ENCODE results near the gene PURA. TPM values are rescaled to one million over a fixed set of nuclear protein-coding genes. Genes with fewer than 3 reads are reported as not detected.
A peak's percentile ranks its signal among the peaks of the same experiment; 100 is the strongest.

The PURA gene
- total and polyA plus RNA-seq, 2 donors, result 9.6 to 34.5 TPM

DNA sequence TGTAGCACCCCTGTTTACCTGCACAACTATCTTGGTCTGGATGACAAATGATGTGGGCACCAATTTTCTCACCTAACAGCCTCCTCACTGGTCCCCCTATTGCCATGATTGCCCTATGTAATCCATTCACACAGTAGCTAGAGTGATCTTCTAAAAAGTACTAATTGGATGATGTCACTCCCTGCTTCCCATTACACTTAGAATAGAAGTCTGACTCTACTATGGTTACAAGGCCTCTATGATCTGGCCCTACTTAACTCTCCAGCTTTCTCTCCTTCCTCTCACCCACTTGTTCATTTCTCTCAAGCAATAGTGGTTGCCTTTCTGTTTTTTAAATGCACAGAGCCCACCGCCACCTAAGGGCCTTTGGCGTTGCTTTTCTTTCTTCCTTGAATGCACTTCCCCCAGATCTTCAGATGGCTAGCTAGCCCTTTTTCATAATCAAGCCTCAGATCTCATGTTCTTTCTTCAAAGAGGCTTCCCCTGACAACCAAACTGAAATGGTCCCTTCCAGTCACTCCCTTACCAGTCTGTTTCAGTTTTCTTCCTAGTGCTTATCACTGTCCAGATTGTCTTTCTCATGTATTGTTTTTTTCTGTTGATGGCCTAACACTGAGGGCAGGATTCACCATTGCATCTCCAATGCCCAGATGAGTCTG is 20.5 kb downstream of the PURA start:
- 89% methylated on average over 2 of the region's 2 CpGs for WGBS
- no peak for DNase-seq (ENCODE audit: extremely low spot score)
- Histone ChIP-seq H3K4me1 (ENCODE audit: insufficient read depth) (no peaks in the 10 kb centered on the region), H3K36me3 (ENCODE audit: insufficient read depth) (no peaks in the 10 kb centered on the region), H3K4me3 (ENCODE audit: low read depth, low read length) (no peak overlapping the region), H3K27ac (ENCODE audit: low read depth) (no peak overlapping the region)

GRCh38 chr5:140135127-140135526 is 21.2 kb downstream of the PURA start:
- no peaks in the 10 kb centered on the region for H3K4me1 ChIP-seq (ENCODE audit: insufficient read depth)
- no peak for DNase-seq (ENCODE audit: extremely low spot score)
- H3K36me3 ChIP-seq (ENCODE audit: insufficient read depth), result no peaks in the 10 kb centered on the region
- H3K4me3 ChIP-seq (ENCODE audit: low read depth, low read length), result no peak overlapping the region
- H3K27ac ChIP-seq (ENCODE audit: low read depth), result no peak overlapping the region

DNA sequence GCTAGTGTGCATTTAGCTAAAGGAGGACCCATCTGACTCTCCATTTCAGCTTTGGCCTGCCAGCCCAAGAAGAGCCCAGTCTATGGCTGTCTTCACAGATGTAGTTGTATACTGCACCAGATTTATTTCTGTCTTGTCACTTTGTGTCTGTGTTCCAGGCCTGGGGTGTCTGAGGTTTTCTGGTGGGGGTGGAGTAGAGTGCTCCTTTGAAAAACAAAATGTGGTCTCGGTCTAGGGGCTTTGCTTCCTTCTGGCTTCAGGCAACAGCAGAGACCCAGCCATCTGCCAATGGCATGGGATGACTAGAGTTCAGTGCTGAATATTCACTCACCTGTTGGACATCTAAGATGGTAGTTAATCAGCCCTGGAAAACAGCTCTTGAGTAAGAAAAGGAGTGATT is 22.7 kb downstream of the PURA start:
- DNase-seq (ENCODE audit: extremely low spot score), result no peak
- H3K4me1 ChIP-seq (ENCODE audit: insufficient read depth), result peaks cover 2% of the 10 kb centered on the region

DNA sequence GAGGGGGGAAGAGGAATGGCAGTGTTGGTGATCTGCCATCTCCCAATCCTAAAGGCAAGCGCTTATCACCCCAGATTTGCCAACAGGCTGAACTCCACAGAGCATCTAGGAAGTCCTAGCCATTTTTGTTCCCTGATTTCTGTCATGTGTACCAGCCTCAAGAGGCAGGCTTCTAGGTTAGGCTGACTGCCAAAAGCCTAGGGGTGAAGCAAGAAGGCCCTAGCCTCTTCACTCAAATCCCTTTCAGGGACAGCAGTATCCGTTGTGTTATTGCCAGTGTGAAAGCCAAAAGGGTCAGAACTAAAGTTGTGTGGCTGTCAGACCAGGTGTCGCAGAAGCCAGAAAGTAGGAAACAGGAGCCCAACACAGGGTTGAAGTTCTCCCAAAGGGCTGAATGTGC is 26.5 kb downstream of the PURA start:
- DNase-seq (ENCODE audit: extremely low spot score), result no peak
- H3K36me3 ChIP-seq (ENCODE audit: insufficient read depth), result no peaks in the 10 kb centered on the region
- 87% methylated on average over 3 of the region's 3 CpGs for WGBS
- no peak overlapping the region for H3K4me3 ChIP-seq (ENCODE audit: low read depth, low read length)
- no peak overlapping the region for H3K27ac ChIP-seq (ENCODE audit: low read depth)
- peaks cover 2% of the 10 kb centered on the region for H3K4me1 ChIP-seq (ENCODE audit: insufficient read depth)

More for the DNA sequence above, 22.7 kb downstream of the PURA start:
- Histone ChIP-seq H3K4me3 (ENCODE audit: low read depth, low read length) (no peak overlapping the region), H3K36me3 (ENCODE audit: insufficient read depth) (no peaks in the 10 kb centered on the region), H3K27ac (ENCODE audit: low read depth) (no peak overlapping the region)
- 98% methylated on average over 1 of the region's 1 CpG for WGBS

DNA sequence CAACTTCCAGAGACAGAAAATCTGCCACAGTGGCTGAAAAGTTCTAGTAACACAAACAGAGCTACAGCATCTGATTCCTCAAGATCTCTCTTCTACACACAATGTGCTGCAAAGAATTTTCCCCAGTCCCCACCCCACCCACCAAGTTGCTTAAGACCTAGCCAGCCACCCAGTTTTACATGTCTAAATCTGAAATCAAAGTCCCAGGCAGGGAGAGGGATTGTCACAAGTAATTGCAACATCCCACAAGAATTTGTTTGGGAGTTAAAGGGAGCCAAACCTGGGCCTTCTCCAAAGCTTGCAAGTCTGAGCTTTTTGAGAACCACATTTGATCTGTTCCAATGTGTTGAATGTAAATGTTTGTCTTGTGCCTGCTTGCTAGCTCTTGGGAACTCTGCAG is 27.3 kb downstream of the PURA start:
- DNase-seq (ENCODE audit: extremely low spot score), result no peak
- Histone ChIP-seq H3K4me1 (ENCODE audit: insufficient read depth) (peaks cover 2% of the 10 kb centered on the region), H3K36me3 (ENCODE audit: insufficient read depth) (no peaks in the 10 kb centered on the region), H3K27ac (ENCODE audit: low read depth) (no peak overlapping the region), H3K4me3 (ENCODE audit: low read depth, low read length) (no peak overlapping the region)

DNA sequence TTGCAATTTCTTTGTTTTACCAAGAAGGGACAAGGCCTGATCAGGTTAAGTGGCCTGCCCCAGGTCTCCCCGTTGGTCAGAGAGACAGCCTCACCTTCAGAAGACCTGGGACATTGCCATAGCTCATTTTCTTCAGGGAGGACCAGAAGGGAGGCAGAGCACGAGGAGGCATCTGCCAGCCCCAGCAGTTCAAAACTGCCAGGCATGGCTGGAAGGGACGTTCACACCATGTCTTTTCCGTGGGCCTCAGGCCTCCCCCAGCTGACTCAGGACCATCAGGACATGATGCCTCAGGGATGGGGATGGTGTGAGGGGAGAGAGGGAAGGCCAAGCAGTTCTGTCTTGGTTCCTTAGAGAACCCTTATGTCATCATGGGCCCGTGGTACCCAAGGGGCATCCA is 28.3 kb downstream of the PURA start:
- no peak overlapping the region for H3K27ac ChIP-seq (ENCODE audit: low read depth)
- DNase-seq (ENCODE audit: extremely low spot score), result no peak
- H3K4me1 ChIP-seq (ENCODE audit: insufficient read depth), result peaks cover 2% of the 10 kb centered on the region
- 82% methylated on average over 5 of the region's 5 CpGs for WGBS
- H3K4me3 ChIP-seq (ENCODE audit: low read depth, low read length), result no peak overlapping the region
- H3K36me3 ChIP-seq (ENCODE audit: insufficient read depth), result no peaks in the 10 kb centered on the region

DNA sequence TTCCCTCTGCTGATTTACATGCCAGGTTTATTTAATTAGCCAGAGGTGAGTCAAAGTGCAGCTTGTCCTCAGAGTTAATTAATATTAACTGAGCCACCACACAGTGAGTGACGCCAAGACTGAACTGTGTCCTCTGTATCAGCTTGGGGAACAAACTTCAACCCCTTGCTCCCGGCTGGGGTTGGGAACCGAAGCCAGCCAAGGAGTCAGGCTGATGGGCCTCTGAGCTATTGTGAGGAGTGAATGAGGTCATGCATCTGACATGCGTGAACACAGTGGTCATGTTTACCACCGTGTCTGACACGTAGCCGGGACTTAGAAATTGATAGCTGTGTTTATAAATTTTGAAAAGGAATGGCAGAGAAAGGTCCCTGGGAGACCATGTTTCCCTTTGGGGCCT is 28.9 kb downstream of the PURA start:
- peaks cover 2% of the 10 kb centered on the region for H3K4me1 ChIP-seq (ENCODE audit: insufficient read depth)
- H3K4me3 ChIP-seq (ENCODE audit: low read depth, low read length), result no peak overlapping the region
- no peak overlapping the region for H3K27ac ChIP-seq (ENCODE audit: low read depth)
- DNase-seq (ENCODE audit: extremely low spot score), result no peak
- H3K36me3 ChIP-seq (ENCODE audit: insufficient read depth), result no peaks in the 10 kb centered on the region
- 91% methylated on average over 7 of the region's 7 CpGs for WGBS

GRCh38 chr5:140143521-140144258 is 29.8 kb downstream of the PURA start:
- no peak overlapping the region for H3K4me3 ChIP-seq (ENCODE audit: low read depth, low read length)
- H3K4me1 ChIP-seq (ENCODE audit: insufficient read depth), result peaks cover 2% of the 10 kb centered on the region
- DNase-seq (ENCODE audit: extremely low spot score), result no peak
- H3K27ac ChIP-seq (ENCODE audit: low read depth), result no peak overlapping the region
- WGBS, result 93% methylated on average over 3 of the region's 3 CpGs
- H3K36me3 ChIP-seq (ENCODE audit: insufficient read depth), result no peaks in the 10 kb centered on the region

DNA sequence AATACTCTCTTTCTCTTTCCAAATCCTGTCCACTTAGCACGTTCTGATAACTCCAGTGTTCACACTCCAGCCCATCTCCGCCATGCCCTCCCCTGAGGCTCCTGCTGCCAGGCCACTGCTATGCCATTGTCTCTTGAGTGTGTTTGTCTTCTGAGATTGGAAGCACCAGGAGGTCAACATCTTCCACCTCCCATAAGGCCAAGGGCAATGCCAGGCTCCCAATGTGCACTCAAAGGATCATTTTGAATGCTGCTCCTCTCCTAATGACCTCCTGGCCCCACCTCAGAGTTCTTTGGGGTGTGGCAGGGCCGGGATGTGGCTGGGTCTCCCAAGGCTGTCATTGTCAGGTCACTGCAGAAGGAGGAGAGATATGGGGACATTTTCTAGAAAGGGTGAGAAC is 31.3 kb downstream of the PURA start:
- Histone ChIP-seq H3K4me3 (ENCODE audit: low read depth, low read length) (no peak overlapping the region), H3K36me3 (ENCODE audit: insufficient read depth) (no peaks in the 10 kb centered on the region), H3K27ac (ENCODE audit: low read depth) (no peak overlapping the region), H3K4me1 (ENCODE audit: insufficient read depth) (peaks cover 2% of the 10 kb centered on the region)
- 81% methylated on average over 3 of the region's 3 CpGs for WGBS
- DNase-seq (ENCODE audit: extremely low spot score), result no peak

- no peak for DNase-seq (ENCODE audit: extremely low spot score)
- H3K27ac ChIP-seq (ENCODE audit: low read depth), result no peak overlapping the region
- peaks cover 2% of the 10 kb centered on the region for H3K4me1 ChIP-seq (ENCODE audit: insufficient read depth)
- H3K36me3 ChIP-seq (ENCODE audit: insufficient read depth), result no peaks in the 10 kb centered on the region
- 7% methylated on average over 64 of the region's 64 CpGs for WGBS
- peak overlapping the region; percentile 29 for H3K4me3 ChIP-seq (ENCODE audit: low read depth, low read length)
Measured at GRCh38 chr5:140145818-140146522, 32.1 kb downstream of the PURA start.

DNA sequence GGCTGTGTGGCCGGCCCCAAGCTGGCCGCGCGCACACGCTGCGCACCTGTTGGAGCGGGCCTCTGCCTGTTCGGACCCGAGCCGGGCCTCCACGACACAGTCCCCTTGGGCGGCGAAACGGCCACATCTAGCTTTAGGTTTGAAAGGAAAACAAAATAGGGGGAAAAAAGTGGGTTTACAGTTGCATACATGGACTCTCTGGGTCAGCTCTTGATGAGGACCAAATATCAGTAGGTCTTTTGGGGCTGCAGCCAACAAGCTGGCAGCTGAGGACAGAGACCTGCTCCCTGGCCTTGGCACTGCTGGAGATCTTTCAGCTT is 32.6 kb downstream of the PURA start:
- no peak overlapping the region for H3K27ac ChIP-seq (ENCODE audit: low read depth)

DNA sequence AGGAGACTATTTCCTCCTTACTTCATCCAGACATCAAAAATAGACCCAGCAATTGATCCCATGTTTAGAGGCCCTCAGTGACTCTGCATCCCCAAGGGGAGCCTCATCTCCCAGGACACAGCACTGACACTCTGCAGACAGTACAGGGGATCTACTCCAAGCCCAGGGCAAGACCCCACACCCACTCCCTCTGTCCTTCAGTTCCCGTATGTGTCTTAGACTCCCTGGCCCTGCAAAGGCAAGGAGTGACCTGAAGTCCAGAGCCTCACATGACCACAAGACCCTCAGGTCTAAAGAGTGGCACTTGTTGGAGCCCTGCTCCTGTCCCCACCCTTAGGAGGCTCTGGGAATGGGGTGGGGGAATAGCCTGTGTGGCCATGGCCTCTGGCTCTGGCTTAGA is 33.6 kb downstream of the PURA start:
- H3K4me3 ChIP-seq (ENCODE audit: low read depth, low read length), result no peak overlapping the region
- no peaks in the 10 kb centered on the region for H3K36me3 ChIP-seq (ENCODE audit: insufficient read depth)
- no peaks in the 10 kb centered on the region for H3K4me1 ChIP-seq (ENCODE audit: insufficient read depth)
- H3K27ac ChIP-seq (ENCODE audit: low read depth), result no peak overlapping the region
- no peak for DNase-seq (ENCODE audit: extremely low spot score)
- 91% methylated on average over 1 of the region's 1 CpG for WGBS

More for the DNA sequence above, 32.6 kb downstream of the PURA start:
- H3K4me1 ChIP-seq (ENCODE audit: insufficient read depth), result no peaks in the 10 kb centered on the region
- peak overlapping the region; percentile 29 for H3K4me3 ChIP-seq (ENCODE audit: low read depth, low read length)
- H3K36me3 ChIP-seq (ENCODE audit: insufficient read depth), result no peaks in the 10 kb centered on the region
- no peak for DNase-seq (ENCODE audit: extremely low spot score)
- 45% methylated on average over 14 of the region's 14 CpGs for WGBS

DNA sequence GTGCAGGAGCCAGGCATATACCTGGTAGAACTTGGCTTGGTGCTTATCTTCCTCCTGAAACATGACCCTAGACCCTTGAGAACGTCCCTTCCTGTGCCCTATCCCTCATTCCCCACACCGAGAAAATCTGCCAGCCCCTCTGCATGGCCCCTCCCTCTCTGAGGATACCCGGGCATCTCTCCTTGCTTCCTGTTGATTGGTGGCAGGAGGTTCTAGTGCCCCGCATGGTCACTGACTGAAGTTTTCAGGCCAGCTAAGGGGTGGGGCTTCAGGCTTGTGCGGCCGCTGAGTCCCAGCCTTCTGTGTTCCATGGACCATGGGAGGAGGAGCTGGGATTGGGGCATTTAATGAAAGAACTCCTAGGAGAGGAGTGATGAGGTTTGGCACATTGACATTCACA is 34.6 kb downstream of the PURA start:
- no peak overlapping the region for H3K27ac ChIP-seq (ENCODE audit: low read depth)
- WGBS, result 37% methylated on average over 6 of the region's 6 CpGs
- H3K4me3 ChIP-seq (ENCODE audit: low read depth, low read length), result no peak overlapping the region
- no peak for DNase-seq (ENCODE audit: extremely low spot score)
- no peaks in the 10 kb centered on the region for H3K4me1 ChIP-seq (ENCODE audit: insufficient read depth)
- H3K36me3 ChIP-seq (ENCODE audit: insufficient read depth), result no peaks in the 10 kb centered on the region

DNA sequence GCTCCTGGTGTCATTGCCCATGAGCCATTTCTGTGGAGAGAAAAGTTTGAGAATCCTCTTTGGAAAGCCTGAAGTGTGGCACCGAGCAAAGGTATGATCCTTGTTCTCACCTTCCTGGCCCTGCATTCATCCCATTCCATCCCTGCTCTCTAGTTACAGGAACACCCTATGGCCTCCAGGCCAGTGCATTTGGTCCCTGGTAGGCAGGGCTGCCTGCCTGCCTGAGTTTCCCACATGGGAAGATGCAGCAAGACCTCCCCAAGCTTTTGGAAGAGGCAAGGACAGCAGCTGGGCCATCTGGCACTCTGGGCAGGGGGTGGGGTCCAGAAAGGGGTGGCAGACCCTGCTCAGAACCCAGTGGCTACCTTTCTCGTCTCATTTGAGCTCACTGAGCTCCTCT is 36.3 kb downstream of the PURA start:
- H3K27ac ChIP-seq (ENCODE audit: low read depth), result no peak overlapping the region
- H3K4me1 ChIP-seq (ENCODE audit: insufficient read depth), result no peaks in the 10 kb centered on the region
- no peak overlapping the region for H3K4me3 ChIP-seq (ENCODE audit: low read depth, low read length)
- no peak for DNase-seq (ENCODE audit: extremely low spot score)
- no peaks in the 10 kb centered on the region for H3K36me3 ChIP-seq (ENCODE audit: insufficient read depth)
- 84% methylated on average over 2 of the region's 2 CpGs for WGBS

All from urinary bladder (tissue), 4 donors.